Measurements from ENCODE around the gene PLN.

The PLN gene

GRCh38 chr6:118596774-118597320, 48.8 kb downstream of the PLN start:
- no peak for ATAC-seq (ENCODE audit: low read depth)
- no peak for DNase-seq (ENCODE audit: low spot score)
- no peak overlapping the region for H3K4me3 ChIP-seq (ENCODE audit: severe bottlenecking)
- no peaks in the 10 kb centered on the region for H3K36me3 ChIP-seq (ENCODE audit: low read depth)
- H3K4me1 ChIP-seq (ENCODE audit: insufficient read depth, poor library complexity, severe bottlenecking), result no peaks in the 10 kb centered on the region
- no peaks in the 10 kb centered on the region for H3K27me3 ChIP-seq (ENCODE audit: insufficient read depth, poor library complexity, severe bottlenecking)
- H3K9me3 ChIP-seq (ENCODE audit: severe bottlenecking), result no peaks in the 10 kb centered on the region
- TF ChIP-seq, protein P1, sequence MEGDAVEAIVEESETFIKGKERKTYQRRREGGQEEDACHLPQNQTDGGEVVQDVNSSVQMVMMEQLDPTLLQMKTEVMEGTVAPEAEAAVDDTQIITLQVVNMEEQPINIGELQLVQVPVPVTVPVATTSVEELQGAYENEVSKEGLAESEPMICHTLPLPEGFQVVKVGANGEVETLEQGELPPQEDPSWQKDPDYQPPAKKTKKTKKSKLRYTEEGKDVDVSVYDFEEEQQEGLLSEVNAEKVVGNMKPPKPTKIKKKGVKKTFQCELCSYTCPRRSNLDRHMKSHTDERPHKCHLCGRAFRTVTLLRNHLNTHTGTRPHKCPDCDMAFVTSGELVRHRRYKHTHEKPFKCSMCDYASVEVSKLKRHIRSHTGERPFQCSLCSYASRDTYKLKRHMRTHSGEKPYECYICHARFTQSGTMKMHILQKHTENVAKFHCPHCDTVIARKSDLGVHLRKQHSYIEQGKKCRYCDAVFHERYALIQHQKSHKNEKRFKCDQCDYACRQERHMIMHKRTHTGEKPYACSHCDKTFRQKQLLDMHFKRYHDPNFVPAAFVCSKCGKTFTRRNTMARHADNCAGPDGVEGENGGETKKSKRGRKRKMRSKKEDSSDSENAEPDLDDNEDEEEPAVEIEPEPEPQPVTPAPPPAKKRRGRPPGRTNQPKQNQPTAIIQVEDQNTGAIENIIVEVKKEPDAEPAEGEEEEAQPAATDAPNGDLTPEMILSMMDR (IDR thresholded peaks at IDR 0.05; ENCODE audit: poor library complexity, severe bottlenecking), result no peak
- no peak overlapping the region for H3K27ac ChIP-seq (ENCODE audit: poor library complexity, severe bottlenecking)

DNA sequence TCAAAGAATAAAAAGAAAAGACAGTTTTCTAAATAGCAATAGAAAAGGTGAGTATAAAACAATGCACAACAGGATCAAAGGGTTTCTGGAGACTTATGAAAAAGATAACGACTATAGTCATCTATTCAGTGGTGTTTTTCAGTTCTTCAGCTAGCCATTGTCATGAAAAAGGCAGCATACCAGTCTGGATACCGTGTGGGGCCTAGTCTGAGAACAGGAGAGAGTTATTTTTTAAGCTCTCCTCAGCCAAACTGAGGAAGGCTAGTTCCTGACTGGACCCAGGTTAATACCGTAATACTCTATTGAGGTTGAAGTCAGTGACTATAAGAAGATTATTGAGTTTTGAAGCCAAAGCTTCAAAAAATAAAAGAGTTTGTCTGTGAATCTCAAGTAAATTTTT, 49.5 kb downstream of the PLN start:
- no peaks in the 10 kb centered on the region for H3K36me3 ChIP-seq (ENCODE audit: low read depth)
- H3K27me3 ChIP-seq (ENCODE audit: insufficient read depth, poor library complexity, severe bottlenecking), result no peaks in the 10 kb centered on the region
- H3K4me3 ChIP-seq (ENCODE audit: severe bottlenecking), result no peak overlapping the region
- TF ChIP-seq, protein P1 (IDR thresholded peaks at IDR 0.05; ENCODE audit: poor library complexity, severe bottlenecking), result no peak
- H3K27ac ChIP-seq (ENCODE audit: poor library complexity, severe bottlenecking), result no peak overlapping the region
- no peaks in the 10 kb centered on the region for H3K4me1 ChIP-seq (ENCODE audit: insufficient read depth, poor library complexity, severe bottlenecking)
- DNase-seq (ENCODE audit: low spot score) (no peak), ATAC-seq (ENCODE audit: low read depth) (no peak)
- H3K9me3 ChIP-seq (ENCODE audit: severe bottlenecking), result no peaks in the 10 kb centered on the region

DNA sequence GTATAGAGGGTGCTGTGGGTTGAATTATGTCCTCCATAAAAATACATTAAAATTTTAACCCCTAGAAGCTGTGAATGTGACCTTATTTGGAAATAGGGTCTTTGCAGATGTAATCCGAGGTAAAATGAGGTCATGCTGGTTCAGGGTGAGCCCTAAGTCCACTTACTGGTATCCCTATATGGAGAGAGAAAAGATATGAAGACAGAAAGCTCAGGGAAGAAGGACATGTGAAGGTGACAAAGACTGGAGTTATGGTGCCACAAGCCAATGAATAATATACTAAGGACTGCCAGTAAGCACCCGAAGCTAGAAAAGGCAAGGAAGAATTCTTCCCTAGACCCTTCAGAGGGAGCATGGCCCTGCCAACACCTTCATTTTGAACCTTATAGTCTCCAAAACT, 50.2 kb downstream of the PLN start:
- H3K36me3 ChIP-seq (ENCODE audit: low read depth), result no peaks in the 10 kb centered on the region
- ATAC-seq (ENCODE audit: low read depth) (no peak), DNase-seq (ENCODE audit: low spot score) (no peak)
- no peak overlapping the region for H3K4me3 ChIP-seq (ENCODE audit: severe bottlenecking)
- H3K27ac ChIP-seq (ENCODE audit: poor library complexity, severe bottlenecking), result no peak overlapping the region
- no peaks in the 10 kb centered on the region for H3K9me3 ChIP-seq (ENCODE audit: severe bottlenecking)
- no peaks in the 10 kb centered on the region for H3K4me1 ChIP-seq (ENCODE audit: insufficient read depth, poor library complexity, severe bottlenecking)
- no peaks in the 10 kb centered on the region for H3K27me3 ChIP-seq (ENCODE audit: insufficient read depth, poor library complexity, severe bottlenecking)
- TF ChIP-seq, protein P1 (IDR thresholded peaks at IDR 0.05; ENCODE audit: poor library complexity, severe bottlenecking), result no peak

DNA sequence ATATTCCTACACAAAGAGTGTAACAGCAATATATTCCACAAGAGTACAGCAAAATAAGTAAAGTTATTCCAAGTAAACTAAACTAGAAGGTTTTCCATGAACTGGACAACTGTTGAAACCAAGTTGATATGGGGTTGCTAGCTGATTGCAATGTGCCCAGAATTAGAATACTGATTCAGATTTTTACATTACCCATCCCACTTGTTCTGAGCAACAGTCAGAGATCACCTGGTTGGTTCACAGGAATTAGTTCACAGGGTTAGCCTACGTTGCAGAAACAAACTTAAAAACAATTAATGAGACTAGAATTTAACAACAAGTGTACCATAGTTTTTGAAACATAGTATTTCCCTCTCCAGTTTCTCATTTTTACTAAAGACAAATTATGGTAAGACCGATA, 54.2 kb downstream of the PLN start:
- H3K4me1 ChIP-seq (ENCODE audit: insufficient read depth, poor library complexity, severe bottlenecking), result no peaks in the 10 kb centered on the region
- ATAC-seq (ENCODE audit: low read depth) (no peak), DNase-seq (ENCODE audit: low spot score) (no peak)
- H3K27me3 ChIP-seq (ENCODE audit: insufficient read depth, poor library complexity, severe bottlenecking), result no peaks in the 10 kb centered on the region
- H3K36me3 ChIP-seq (ENCODE audit: low read depth), result no peaks in the 10 kb centered on the region
- no peak overlapping the region for H3K27ac ChIP-seq (ENCODE audit: poor library complexity, severe bottlenecking)
- TF ChIP-seq, protein P1 (IDR thresholded peaks at IDR 0.05; ENCODE audit: poor library complexity, severe bottlenecking), result no peak
- H3K9me3 ChIP-seq (ENCODE audit: severe bottlenecking), result no peaks in the 10 kb centered on the region
- H3K4me3 ChIP-seq (ENCODE audit: severe bottlenecking), result no peak overlapping the region

GRCh38 chr6:118603372-118603771, 55.3 kb downstream of the PLN start:
- no peak for ATAC-seq (ENCODE audit: low read depth)

More at GRCh38 chr6:118603372-118603771, 55.3 kb downstream of the PLN start:
- no peak for DNase-seq (ENCODE audit: low spot score)
- Histone ChIP-seq H3K9me3 (ENCODE audit: severe bottlenecking) (no peaks in the 10 kb centered on the region), H3K4me1 (ENCODE audit: insufficient read depth, poor library complexity, severe bottlenecking) (no peaks in the 10 kb centered on the region), H3K27ac (ENCODE audit: poor library complexity, severe bottlenecking) (no peak overlapping the region), H3K27me3 (ENCODE audit: insufficient read depth, poor library complexity, severe bottlenecking) (no peaks in the 10 kb centered on the region), H3K4me3 (ENCODE audit: severe bottlenecking) (no peak overlapping the region), H3K36me3 (ENCODE audit: low read depth) (no peaks in the 10 kb centered on the region)
- TF ChIP-seq, protein P1 (IDR thresholded peaks at IDR 0.05; ENCODE audit: poor library complexity, severe bottlenecking), result no peak

Measured in RWPE2 (cell line).